ENCODE data around the gene GYG2.

Gene GYG2

DNA sequence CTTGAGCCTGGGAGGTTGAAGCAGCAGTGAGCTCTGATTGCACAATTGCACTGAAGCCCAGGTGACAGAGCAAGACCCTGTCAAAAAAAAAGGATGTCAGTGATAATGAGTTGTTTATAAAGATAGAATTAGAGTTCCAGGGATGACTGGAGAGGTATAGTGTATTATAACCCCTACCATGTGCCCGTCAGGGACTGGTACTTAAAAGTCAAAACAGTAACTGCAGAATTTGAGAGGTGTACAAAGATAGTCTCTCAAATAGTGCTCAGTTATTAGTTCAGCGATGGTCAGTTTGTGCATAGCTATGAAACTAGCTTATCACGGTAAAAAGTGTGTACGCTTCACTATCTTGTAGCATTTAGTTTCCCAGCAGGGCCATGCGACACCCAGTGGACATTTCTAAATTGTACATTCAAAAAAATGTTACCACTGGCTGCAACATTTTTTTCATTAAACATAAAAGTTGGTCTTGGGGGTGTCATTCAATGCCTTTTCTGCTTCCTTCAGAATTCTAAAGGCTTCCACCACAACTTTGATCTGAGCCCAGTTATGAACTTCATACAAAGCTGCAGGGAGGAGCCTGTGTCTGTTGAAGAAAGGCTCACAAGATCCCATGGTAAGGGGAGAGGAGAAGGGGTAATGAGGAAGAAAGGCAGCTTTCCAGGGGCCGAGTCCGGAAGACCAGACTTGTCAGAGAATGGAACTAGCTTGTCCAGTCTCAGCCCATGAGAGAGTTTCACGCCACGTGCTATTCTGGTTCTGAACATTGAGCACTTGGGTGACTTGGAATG is 9.2 kb upstream of the GYG2 start:
- DNase-seq = no peak

DNA sequence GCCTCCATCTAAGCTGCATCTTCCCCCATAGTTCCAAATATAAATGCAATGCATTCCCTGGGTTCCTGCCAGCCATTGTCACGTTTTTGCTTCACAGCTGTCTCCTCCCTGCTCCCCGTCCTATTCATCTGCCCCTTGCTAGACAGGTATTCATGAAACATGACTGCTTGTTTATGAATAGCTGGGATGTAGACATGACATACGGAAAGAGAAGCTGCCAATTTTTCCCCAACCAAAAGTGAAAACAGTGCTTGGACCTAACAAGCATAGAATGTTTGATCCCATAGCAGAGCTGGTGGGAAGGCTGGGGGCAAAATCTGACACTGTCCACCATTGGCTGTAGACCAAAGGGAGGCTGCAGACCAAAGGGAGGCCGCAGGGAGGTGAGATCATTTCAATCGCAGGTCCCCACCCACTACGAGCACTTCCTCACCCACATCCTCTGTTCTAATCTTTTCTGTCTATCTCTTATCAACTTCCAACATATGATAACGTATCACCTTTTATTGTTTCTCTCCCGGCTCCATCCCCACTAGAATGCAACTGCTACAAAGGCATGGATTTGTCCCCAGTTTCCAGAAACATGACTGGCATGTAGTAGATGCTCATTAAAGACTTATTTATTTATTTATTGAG is 8.5 kb upstream of the GYG2 start:
- no peak for DNase-seq

DNA sequence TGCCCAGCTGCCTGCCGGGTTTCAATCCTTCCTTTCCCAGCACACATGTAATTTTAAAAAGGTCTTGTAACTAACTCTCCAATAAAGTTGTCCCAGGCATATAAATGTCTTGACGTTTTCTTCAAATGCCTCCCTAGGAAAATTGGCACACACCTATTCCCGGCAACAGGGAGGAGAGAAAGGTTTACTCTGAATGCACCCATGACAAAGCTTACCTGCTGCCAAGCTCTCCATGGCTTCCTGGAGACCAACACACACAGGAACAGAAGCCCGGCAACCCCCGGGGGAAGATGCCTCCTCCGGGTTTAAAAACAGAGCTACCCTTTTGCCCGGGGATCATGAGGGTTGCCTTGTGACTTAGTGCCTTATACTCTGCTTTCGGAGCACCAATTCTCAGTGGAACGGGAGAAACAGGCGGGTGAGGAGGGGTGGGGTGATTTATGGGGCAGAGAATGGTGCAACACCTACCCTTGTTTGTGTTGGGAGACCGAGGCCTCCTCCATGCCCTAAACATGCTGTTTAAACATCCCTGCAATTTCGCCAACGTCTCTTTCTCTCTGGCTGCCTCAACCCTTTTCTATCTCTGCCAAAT is 4.8 kb upstream of the GYG2 start:
- DNase-seq = no peak

DNA sequence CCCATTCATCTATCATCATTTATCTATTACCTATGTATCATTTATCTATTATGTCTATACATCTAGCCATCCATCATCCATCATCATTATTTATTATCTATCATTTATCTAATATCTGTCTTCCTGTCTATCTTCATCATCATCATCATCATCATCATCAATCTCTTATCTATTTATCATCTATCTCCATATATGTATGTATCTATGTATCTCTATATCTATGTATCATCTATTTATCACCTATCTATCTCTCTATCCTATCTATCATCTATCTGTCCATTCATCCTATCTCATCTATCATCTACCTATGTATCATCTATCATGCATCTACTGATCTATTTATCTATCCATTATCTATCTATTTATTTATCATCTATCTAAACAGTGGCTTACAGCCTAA is 3.8 kb upstream of the GYG2 start:
- DNase-seq = no peak

DNA sequence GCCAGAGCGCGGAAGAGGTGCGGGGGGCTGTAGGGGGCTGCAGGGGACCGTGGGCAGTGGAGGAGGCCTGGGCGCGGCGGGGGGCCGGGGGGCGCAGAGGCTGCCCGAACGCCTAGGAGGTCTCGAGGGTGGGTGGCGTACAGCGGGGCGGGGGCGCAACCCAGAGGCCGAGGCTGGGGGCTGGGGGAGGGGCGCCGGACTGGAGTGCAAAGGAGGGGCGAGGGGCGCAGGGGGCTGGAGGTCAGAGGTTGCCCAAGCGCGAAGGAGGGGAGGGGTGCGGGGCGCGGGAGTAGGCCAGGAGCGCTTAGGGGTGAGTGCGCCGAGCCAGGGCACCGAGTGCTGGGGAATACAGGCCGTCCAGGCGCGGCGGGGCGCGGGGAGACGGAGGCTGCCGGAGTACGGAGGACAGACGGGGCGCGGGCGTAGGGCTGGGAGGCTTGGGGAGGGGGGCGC is 255 bp downstream of the GYG2 start:
- DNase-seq = no peak

DNA sequence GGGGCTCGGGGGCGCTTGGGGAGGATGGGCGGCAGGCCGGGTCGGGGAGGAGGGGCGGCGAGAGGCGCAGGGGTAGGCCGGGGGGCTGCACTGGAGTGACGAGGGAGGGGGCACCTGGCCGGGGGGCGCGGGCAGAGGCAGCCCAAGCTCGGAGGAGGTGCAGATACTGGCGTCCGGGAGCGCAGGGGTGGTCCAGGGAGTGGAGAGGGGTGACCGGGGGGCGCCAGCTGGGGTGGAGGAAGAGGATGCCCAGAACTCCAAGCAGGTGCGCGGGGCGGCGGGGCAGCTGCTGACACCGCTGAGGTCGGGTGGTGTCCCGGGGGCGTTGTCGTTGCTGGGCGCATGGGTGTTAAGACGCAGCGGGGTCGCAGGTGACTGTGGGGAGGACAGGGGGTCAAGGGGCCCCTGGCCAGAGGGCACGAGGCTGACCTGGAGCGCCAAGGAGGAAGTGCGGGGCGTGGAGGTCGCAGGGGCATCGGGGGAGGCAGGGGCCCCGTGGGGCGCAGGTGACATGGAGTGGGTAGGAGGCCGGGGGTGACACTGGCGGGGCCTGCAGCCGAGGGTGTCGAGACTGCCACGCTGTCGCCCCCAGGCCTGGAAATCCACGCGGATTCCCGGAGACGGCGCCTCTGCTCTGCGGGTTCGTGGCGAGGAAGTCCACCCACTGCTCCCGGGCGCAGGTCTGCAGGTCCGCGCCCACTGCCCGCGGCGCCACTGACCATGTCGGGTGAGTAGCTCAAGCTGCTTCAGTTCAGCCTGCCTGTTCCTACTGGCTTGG is 928 bp downstream of the GYG2 start:
- no peak for DNase-seq

DNA sequence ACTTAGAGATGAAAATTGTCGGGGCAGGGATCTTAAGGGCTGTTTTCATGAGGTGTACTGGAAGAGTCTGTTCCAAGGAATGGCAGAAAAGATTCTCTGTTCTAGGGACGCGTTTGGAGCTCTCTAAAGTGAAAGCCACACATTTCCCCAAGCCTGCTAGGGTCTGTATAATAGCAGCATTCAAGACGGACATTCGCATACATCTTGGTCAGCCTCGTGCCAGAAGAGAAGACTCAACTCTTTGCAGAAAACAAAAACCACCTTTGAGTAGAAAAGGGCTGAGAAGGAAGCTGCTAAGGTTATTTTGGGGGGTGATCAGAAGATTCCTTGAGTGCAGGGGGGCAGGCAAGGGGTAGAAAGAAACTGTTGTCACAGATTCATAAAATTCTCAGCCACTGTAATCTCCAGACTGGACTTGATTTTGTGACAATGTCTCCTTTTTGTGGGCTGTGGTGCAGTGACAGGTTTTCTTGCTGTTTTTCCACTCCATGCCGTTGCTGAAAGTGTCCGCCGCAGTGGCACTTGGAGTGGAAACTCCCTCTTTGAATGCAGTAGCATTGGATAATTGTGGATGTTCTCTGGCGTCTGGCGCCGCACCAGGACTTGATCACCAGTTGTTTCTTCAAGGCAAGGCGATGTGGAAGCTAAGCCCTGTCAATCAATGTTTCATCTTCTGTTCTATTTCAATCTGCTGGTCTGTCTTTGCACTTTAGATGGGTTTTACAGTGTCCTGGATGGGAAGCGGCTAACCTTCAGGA is 2.9 kb downstream of the GYG2 start:
- DNase-seq = no peak

DNA sequence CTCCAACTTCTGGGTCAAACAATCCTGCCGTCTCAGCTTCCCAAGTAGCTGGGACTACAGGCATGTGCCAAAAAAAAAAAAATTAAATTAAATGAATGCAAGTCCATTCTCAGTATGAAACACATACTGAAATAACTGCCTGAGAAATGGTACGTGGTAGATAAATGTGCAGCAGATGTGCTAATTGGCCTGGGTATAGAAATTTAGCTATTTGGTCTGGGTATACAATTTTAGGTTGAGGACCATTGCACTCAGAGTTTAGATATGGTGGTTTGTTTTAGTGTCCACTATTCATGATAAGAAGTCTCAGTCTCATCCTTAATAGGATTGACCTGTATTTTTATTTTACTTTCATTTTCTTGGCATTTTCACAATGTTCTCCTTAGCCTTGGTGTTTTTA is 9.2 kb downstream of the GYG2 start:
- no peak for DNase-seq

DNA sequence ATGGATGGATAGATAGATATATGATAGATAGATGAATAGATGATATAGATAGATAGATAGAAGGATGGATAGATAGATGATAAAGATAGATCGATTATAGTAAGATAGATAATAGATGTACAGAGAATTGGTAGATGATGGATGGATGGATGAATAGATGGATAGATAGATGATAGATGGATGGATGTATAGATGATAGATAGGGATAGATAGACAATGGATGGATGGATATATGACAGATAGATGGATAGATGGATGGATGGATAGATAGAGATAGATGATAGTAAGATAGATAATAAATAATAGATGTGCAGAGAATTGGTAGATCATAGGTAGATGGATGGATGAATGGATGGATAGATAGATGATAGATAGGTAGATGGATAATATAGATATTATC is 12.2 kb downstream of the GYG2 start:
- DNase-seq = no peak

DNA sequence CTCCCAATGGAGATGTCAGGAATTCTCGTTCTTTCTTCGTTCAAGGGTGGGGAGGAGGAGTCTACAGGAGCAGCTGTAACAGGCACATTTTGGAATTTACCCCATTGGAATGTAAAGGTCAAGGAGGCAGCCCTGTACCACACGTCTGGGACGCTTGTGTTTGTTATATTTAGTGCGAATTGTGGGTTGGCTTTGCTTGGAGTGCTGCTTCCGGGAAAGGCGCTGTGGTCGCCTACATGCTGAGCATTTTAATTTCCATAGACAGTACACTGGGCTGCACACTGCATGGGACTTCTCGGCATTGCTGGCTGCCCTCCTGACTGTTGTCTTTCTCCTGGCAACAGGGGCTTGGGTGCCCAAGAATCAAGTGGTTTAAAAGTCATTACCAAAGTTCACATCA is 12.8 kb downstream of the GYG2 start:
- no peak for DNase-seq

DNA sequence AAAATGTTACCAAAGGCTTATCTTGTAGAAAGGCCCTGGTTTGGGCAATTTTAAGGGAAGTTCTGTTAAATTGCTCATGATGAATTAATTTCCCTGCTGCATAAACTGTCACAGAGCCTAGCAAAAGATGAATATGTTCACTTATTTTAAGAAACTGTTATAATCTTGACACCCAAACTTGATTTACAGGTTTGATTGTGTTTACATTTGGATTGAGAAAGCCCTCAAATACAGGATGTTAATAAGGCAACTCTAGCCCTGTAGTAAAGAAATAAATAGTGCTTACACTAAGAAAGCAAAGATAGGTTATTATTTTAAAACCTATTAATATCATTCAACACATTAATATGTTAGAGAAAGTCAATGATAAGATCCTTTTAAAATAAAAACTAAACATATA is 18.3 kb downstream of the GYG2 start:
- no peak for DNase-seq

DNA sequence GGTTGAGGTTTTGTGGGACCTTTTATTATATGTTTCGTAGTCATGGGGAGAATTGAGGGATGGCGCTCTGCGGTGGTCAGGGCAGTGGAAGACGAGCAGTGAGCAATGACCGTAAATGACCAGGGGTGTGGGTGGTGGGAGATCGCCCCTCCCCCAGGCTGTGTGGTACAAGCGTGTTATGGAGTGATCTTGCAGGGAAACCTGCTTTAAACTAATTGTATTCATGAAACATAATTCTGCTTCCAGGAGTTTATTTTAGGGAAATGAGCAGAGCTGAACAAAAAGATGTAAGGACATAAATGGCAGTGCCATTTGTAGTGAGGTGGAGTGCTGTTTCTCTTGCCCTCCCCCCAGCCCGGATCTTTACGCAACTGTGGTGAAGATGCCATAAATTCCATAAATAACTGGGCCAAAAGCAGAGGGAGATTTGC is 20.2 kb downstream of the GYG2 start:
- DNase-seq = no peak

DNA sequence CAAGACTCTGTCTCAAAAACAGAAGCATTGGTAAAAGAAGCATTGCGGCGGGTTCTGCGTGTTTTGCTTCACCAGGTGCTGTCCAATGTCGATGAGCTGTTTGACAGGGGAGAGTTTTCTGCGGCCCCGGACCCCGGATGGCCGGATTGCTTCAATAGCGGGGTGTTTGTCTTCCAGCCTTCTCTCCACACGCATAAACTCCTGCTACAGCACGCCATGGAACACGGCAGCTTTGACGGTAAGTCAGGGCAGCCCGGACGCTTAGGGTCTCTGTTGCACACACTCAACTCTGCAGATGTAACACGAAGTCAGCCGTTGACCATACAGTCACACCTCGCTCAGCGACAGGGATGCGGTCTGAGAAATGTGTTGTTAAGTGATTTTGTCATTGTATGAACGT is 26.2 kb downstream of the GYG2 start:
- DNase-seq = no peak

DNA sequence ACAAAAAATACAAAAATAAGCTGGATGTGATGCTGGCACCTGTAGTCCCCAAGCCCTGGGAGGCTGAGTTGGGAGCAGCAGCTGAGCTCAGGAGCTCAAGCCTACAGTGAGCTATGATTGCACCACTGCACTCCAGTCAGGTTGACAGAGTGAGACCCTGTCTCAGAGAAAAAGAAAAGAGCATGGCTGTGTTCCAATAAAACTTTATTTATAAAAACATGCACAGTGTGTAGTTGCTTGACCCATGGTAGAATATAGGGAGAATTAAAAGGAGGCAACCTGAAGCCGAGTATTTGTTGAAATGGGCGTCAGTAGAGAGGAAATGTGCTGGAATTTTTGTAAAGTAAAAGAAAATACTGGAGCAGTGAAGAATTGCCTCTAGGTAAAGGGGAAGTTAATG is 27.0 kb downstream of the GYG2 start:
- DNase-seq = no peak

DNA sequence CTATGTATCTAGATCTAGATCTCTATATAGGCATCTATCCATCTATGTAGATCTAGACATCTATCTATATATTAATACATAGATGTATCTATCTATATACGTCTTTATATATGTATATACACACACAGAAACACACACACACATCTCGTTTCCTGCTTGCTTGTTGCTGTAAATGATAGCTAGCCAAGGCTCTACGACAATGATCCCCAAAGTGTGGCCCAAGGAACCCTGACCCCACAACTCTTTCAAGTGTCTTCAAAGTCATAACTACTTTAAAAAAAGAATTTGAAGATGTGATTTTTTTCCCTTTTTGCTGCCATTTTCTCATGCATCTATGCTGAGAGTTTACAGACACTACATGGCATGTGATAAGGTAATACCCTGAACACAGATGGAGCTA is 28.8 kb downstream of the GYG2 start:
- DNase-seq = no peak

DNA sequence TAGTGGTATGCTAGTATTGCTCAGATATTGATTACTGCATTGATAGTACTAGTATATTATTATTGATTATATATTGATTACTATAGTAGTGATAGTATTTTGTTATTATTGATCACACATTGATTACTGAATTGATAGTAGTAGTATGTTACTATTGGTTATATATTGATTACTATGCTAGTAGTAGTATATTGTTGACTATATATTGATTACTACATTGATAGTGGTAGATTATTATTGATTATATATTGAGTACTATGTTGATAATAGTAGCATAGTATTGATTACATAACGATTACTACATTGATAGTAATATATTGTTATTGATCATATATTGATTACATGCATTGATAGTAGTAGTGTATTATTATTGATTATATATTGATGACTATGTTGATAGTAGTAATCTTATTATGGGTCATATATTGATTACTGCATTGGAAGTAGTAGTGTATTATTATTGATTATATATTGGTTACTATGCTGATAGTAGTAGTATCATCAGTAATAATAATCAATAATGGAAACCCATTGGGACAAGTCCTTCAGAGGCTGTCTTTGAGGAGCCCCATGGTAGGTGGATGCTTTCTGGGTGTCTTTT is 30.6 kb downstream of the GYG2 start:
- DNase-seq = no peak

DNA sequence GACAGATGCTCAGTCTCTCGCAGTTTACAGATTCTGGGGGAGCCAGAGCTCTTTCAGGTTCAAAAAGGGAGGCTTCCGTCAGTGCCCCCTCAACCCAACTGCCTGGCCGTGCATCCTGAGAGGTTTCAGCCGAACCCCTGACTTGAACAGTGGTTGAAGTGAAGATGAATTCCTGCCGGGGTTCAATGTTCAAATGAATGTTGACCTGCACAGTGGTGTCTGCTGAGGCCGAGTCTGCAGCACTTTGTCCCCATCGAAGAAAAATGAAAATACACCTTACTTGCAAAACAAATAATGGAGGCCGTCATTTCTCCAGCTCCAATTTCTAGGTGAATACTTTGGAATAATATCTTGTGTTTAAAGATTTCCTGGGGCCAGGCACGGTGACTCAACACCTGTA is 33.7 kb downstream of the GYG2 start:
- DNase-seq = no peak

DNA sequence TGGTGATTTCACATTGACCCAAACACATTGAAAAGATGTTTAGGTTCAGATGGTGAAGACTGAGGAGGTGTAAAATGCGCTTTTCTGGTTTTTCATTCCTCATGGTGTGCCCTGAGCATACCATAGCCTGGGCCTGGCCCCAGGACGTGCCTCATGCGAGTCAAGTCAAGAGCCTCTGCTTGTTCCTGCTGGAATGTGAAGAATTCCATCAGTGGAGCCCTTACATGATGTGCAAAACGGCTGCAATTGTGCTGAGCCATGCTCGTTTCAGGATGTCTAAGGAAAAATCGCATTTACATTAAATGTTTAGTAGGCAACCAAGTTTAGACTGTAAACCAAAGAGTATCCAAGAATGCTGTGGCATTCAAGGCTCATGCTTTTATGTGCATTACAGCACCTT is 34.9 kb downstream of the GYG2 start:
- no peak for DNase-seq

DNA sequence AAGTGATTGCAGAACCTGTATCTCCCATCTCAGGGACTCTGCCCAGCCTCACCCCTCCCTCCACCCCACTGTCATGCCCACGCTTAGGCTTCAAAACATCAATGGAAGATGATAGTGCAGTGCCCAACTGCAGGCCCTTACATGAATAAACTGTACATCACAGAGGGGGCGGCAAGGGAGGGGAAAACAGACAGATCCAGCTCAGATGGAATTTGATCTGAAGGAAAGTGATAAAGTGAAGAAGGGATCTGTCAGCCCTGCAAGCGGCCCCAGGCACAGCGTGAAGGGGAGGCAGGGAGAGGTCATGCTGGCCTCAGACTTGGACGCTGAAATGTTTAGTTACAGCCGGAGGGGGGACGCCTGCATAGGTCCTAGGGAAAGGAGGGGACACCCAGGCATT is 38.5 kb downstream of the GYG2 start:
- no peak for DNase-seq

DNA sequence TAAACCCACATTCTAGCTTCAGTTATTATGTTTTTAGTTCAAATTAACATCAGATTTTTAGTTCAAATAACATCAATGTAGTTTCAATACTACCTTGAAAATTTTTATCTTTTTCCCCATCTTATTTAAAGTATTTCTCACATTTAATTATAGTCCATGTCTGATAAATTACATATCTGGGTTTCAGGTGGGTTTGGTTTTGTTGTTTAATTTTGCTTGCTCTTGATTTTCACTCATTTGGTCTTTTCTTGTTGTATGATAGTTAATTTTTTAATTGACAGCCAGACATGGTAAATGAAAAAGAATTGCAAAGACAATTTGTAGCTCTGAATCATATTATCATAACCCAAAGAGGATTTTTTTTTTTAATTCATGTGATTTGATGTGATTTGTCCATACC is 41.9 kb downstream of the GYG2 start:
- no peak for DNase-seq

DNA sequence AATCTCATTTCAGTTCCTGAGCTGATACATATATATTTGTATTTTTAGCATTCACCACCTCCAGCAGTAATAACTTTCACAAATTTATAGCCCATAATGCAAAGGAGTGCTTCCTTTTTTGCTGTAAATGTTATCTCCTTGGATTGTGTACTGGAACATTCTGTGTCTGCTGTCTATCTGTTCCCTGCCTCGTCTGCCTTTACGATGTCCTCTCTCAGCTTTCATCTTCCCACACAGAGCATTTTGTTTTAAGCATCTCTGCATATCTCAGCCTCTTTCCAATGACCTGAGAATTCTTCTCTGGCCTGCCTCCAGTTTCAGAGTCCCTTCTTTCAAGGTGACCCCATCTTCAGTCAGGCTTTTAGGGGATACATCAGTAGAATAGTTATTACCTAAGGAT is 43.1 kb downstream of the GYG2 start:
- DNase-seq = no peak

DNA sequence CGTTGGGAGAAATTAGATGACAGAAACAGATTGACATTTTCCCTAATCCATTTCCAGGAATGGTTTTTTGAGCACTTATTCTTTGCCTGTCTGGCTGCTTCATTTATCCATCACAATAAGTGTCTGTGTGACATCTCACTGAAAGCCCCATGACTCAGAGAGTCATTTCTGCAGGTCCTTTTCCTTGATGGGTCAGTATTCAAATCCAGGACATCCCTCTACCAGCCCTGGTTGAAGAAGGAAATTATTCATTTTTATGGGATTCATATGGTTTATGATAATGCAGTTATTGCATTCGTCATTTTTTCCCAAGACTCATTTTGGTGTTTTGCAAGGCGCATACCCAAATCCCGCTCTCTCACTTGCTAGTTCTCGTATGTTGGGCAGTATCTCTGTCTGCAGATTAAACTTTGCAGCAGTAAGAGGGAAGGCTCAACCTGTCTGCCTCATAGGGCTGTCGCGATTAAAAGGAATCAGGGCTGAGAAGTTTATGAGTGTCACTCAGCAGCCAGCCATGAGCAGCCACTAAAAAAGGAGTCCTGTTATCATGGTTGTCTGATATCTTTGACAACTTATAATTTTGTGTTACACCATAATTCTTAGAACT is 44.0 kb downstream of the GYG2 start:
- no peak for DNase-seq

Data from stimulated activated CD4-positive, alpha-beta T cell treated with anti-CD3 and anti-CD28 coated beads, Interleukin-1b, Interleukin-23, amount 100 ng/mL, for 48 hours (primary cell).